ENCODE data around the gene HAND1.

DNA sequence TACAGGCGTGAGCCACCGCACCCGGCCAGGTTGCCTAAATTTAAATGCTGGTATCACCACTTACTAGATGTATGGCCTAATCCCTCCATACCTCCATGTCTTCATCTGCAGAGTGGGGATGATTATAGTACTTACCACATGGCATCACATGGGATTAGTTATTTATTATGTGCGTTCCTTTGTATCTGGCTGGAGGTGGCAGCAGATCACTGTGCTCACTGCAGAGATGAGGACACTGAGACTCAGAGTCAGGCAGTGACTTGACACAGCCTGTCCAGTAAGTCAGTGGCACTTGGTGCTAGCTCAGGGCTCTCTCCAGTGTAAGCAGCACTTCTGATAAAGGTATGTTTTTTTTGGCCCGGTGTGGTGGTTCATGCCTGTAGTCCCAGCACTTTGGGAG lies 38.4 kb upstream of the HAND1 start:
- no peak for TF ChIP-seq POLR2AphosphoS5 (IDR thresholded peaks at IDR 0.05)
- TF ChIP-seq, protein P1, sequence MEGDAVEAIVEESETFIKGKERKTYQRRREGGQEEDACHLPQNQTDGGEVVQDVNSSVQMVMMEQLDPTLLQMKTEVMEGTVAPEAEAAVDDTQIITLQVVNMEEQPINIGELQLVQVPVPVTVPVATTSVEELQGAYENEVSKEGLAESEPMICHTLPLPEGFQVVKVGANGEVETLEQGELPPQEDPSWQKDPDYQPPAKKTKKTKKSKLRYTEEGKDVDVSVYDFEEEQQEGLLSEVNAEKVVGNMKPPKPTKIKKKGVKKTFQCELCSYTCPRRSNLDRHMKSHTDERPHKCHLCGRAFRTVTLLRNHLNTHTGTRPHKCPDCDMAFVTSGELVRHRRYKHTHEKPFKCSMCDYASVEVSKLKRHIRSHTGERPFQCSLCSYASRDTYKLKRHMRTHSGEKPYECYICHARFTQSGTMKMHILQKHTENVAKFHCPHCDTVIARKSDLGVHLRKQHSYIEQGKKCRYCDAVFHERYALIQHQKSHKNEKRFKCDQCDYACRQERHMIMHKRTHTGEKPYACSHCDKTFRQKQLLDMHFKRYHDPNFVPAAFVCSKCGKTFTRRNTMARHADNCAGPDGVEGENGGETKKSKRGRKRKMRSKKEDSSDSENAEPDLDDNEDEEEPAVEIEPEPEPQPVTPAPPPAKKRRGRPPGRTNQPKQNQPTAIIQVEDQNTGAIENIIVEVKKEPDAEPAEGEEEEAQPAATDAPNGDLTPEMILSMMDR (IDR thresholded peaks at IDR 0.05) = no peak

All from prostate gland (tissue), 2 donors.